Smooth muscle cell (in vitro differentiated cells): ENCODE measurements around the gene MEF2D. TPM values are rescaled to one million over a fixed set of nuclear protein-coding genes. Genes with fewer than 3 reads are reported as not detected.

Source experiments
- DNase-seq: peaks from one replicate; lab custom pipeline; 2025; ENCODE audit not compliant: unreplicated experiment; lab: John Stamatoyannopoulos, UW
- H2AFZ ChIP-seq: fragments of 200-600 bp; sonication (generic); 2 replicates; pipeline ENCODE4 v1.6.0; 2016; ENCODE audit warnings: antibody characterized with exemption, low read depth, mild to moderate bottlenecking
- H3F3A ChIP-seq: fragments of 200-600 bp; sonication (generic); 2 replicates; pipeline ENCODE4 v1.6.0; 2017; ENCODE audit warnings: antibody characterized with exemption, low read depth
- H3K27ac ChIP-seq: fragments of 200-600 bp; sonication (generic); 2 replicates; pipeline ENCODE4 v1.5.1; 2016; ENCODE audit warnings: low read depth, mild to moderate bottlenecking
- H3K27me3 ChIP-seq: fragments of 200-600 bp; sonication (generic); 2 replicates; pipeline ENCODE4 v1.6.1; 2016; ENCODE audit warnings: low read depth, mild to moderate bottlenecking
- H3K36me3 ChIP-seq: fragments of 200-600 bp; sonication (generic); 2 replicates; pipeline ENCODE4 v1.5.1; 2016; ENCODE audit warnings: low read depth
- H3K4me1 ChIP-seq: fragments of 200-600 bp; sonication (generic); 2 replicates; pipeline ENCODE4 v1.5.1; 2016; ENCODE audit warnings: low read depth
- H3K4me2 ChIP-seq: fragments of 200-600 bp; sonication (generic); 2 replicates; pipeline ENCODE4 v1.6.0; 2016; ENCODE audit warnings: mild to moderate bottlenecking
- H3K4me3 ChIP-seq: fragments of 200-600 bp; sonication (generic); 2 replicates; pipeline ENCODE4 v1.5.1; 2016; ENCODE audit warnings: mild to moderate bottlenecking
- H3K79me2 ChIP-seq: fragments of 200-600 bp; sonication (generic); 2 replicates; pipeline ENCODE4 v1.6.0; 2016; ENCODE audit warnings: low read depth, mild to moderate bottlenecking
- H3K9ac ChIP-seq: fragments of 200-600 bp; sonication (generic); 2 replicates; pipeline ENCODE4 v1.6.0; 2016; ENCODE audit warnings: low read depth
- H3K9me3 ChIP-seq: fragments of 200-600 bp; sonication (generic); replicated peaks from 2 replicates; pipeline ENCODE4 v1.5.1; 2016; ENCODE audit warnings: low read depth
- H4K20me1 ChIP-seq: fragments of 200-600 bp; sonication (generic); 2 replicates; pipeline ENCODE4 v1.6.0; 2016; ENCODE audit warnings: low read depth
- WGBS: methylation state at CpG from one replicate; pipeline ENCODE4 v1.1.7; 2016; ENCODE audit warnings: low lambda C conversion rate; 5-methylcytosine and 5-hydroxymethylcytosine counted together
- polyA plus RNA-seq: library from polyadenylated mRNA; unstranded; fragments of >200 nt; fragmentation: Nextera tagmentation; extraction: Ambion mirVana; gene quantifications from 2 replicates; pipeline ENCODE4 v1.2.1, GENCODE V29; 2016
- total RNA-seq: library from RNA; depleted of rRNA; stranded (reverse); fragments of >200 nt; gene quantifications from 2 replicates; pipeline ENCODE4 v1.2.3, GENCODE V29; 2014
- TF ChIP-seq, protein P1 (sequence below): fragments of 200-600 bp; sonication (generic); IDR thresholded peaks from 2 replicates; pipeline ENCODE4 v1.5.1; 2017; ENCODE audit warnings: borderline replicate concordance, mild to moderate bottlenecking, antibody characterized with exemption; ENCODE audit not compliant: insufficient read depth, poor library complexity, severe bottlenecking

MEF2D gene
- total and polyA plus RNA-seq, 2 experiments from 2014 or later, result 23.2 to 45.6 TPM

DNA sequence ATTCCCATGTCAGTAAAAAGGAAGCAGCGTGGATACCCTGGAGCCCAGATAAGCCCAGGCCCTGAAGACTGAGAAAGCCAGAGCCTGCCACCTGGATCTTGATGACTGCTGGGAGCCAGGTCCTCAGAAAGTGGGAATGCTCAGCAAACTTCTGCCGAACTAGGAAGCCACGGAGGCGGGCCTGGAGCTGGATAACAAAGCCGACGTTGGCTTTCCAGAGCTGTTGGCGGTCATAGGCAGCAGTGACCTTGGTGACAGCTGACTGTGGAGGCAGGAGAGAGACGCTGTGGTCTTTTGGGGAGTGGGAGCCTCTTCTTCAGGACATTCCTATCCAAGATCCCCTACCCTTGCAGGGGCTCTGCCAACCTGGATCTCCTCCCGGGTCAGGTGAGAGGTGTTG, 47.4 kb upstream of the MEF2D start:
- no peak overlapping the region for H3K9ac ChIP-seq
- no peak overlapping the region for H3K4me3 ChIP-seq
- no peaks in the 10 kb centered on the region for H3K79me2 ChIP-seq
- TF ChIP-seq, protein P1, sequence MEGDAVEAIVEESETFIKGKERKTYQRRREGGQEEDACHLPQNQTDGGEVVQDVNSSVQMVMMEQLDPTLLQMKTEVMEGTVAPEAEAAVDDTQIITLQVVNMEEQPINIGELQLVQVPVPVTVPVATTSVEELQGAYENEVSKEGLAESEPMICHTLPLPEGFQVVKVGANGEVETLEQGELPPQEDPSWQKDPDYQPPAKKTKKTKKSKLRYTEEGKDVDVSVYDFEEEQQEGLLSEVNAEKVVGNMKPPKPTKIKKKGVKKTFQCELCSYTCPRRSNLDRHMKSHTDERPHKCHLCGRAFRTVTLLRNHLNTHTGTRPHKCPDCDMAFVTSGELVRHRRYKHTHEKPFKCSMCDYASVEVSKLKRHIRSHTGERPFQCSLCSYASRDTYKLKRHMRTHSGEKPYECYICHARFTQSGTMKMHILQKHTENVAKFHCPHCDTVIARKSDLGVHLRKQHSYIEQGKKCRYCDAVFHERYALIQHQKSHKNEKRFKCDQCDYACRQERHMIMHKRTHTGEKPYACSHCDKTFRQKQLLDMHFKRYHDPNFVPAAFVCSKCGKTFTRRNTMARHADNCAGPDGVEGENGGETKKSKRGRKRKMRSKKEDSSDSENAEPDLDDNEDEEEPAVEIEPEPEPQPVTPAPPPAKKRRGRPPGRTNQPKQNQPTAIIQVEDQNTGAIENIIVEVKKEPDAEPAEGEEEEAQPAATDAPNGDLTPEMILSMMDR, result no peak
- H3K4me2 ChIP-seq, result no peak overlapping the region
- no peaks in the 10 kb centered on the region for H3K9me3 ChIP-seq
- DNase-seq, result no peak
- no peaks in the 10 kb centered on the region for H3K36me3 ChIP-seq
- no peak overlapping the region for H3K27ac ChIP-seq
- no peaks in the 10 kb centered on the region for H3F3A ChIP-seq
- no peaks in the 10 kb centered on the region for H3K4me1 ChIP-seq
- H4K20me1 ChIP-seq, result no peaks in the 10 kb centered on the region
- H2AFZ ChIP-seq, result no peak overlapping the region
- no peaks in the 10 kb centered on the region for H3K27me3 ChIP-seq
- WGBS, result 95% methylated on average over 9 of the region's 9 CpGs

DNA sequence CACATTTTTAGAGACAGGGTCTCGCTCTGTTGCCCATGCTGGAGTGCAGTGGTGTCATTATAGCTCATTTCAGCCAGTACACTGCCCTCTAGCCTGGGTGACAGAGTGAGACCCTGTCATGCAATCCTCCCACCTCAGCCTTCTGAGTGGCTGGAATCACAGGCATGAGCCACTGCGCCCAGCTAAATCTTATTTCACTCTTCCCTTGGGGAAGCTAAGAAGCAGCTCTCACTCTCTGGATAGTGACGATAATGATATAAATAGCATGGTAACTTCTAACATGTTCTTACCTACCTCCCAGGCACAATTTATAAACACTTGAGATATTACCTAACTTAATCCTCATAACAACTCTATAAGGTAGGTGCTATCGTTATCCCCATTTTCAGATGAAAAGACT, 46.9 kb upstream of the MEF2D start:
- no peak for DNase-seq
- Histone ChIP-seq H2AFZ (no peak overlapping the region), H3K4me1 (no peaks in the 10 kb centered on the region), H3K9me3 (no peaks in the 10 kb centered on the region), H3F3A (no peaks in the 10 kb centered on the region), H4K20me1 (no peaks in the 10 kb centered on the region), H3K36me3 (no peaks in the 10 kb centered on the region), H3K4me3 (no peak overlapping the region), H3K9ac (no peak overlapping the region), H3K79me2 (no peaks in the 10 kb centered on the region), H3K4me2 (no peak overlapping the region), H3K27me3 (no peaks in the 10 kb centered on the region), H3K27ac (no peak overlapping the region)
- 94% methylated on average over 4 of the region's 4 CpGs for WGBS
- TF ChIP-seq, protein P1, result no peak

DNA sequence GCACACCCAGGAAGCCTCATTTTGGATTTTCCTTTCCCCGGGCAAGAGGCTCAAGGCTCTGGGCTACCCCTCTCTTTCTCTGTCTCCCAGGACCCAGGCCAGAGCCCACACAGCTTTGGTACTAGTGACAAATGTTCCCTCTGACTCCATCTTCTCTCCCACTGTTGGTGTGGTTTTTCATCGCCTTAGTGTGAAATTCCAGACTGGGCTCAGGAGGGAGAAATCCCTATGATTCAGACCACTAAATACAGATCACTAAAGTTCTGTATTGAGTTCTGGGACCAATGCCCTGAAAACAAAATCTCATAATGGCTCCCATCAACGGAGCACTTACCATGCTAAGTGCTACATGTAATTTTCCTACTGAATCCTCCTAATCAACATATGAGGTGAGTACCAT, 45.7 kb upstream of the MEF2D start:
- H3K79me2 ChIP-seq, result no peaks in the 10 kb centered on the region
- H3K27ac ChIP-seq, result no peak overlapping the region
- DNase-seq, result no peak
- 97% methylated on average over 3 of the region's 3 CpGs for WGBS
- H3K4me2 ChIP-seq, result no peak overlapping the region
- no peaks in the 10 kb centered on the region for H3F3A ChIP-seq
- no peak overlapping the region for H3K4me3 ChIP-seq
- H2AFZ ChIP-seq, result no peak overlapping the region
- TF ChIP-seq, protein P1, result no peak
- no peaks in the 10 kb centered on the region for H3K4me1 ChIP-seq
- H3K9ac ChIP-seq, result no peak overlapping the region
- H3K36me3 ChIP-seq, result no peaks in the 10 kb centered on the region
- no peaks in the 10 kb centered on the region for H4K20me1 ChIP-seq
- H3K9me3 ChIP-seq, result no peaks in the 10 kb centered on the region
- H3K27me3 ChIP-seq, result no peaks in the 10 kb centered on the region

DNA sequence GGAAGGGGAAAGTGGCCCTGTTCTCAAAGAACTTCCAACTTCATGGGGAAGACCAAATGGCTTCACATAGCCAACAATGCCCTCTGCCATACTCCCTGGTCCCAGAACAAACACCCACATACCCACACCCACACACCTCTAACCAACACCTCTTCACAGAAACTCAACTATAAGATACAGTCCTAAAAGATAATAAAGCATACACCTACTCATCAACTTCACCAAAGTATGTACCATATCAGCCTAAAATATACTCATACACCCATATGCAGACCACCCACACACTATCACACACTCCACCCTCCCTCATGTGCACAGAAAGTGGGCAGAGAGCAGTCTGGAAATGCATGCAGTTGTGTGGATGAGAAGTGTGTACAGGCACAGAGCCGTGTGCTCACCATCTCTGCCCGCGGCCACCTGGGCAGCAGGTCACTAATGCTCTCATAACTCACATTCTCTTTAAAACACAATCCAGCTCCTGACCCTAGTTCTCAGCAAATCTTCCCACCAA, 44.1 kb upstream of the MEF2D start:
- 100% methylated on average over 3 of the region's 3 CpGs for WGBS
- no peak for DNase-seq
- Histone ChIP-seq H3K4me1 (no peaks in the 10 kb centered on the region), H3K79me2 (no peaks in the 10 kb centered on the region), H3K9ac (no peak overlapping the region), H2AFZ (no peak overlapping the region), H4K20me1 (no peaks in the 10 kb centered on the region), H3K4me2 (no peak overlapping the region), H3F3A (no peaks in the 10 kb centered on the region), H3K27ac (no peak overlapping the region), H3K36me3 (no peaks in the 10 kb centered on the region), H3K27me3 (no peaks in the 10 kb centered on the region), H3K4me3 (no peak overlapping the region), H3K9me3 (no peaks in the 10 kb centered on the region)
- TF ChIP-seq, protein P1, result no peak
